Dermis blood vessel endothelial cell (primary cell): ENCODE measurements around the gene CDK15. TPM values are rescaled to one million over a fixed set of nuclear protein-coding genes. Genes with fewer than 3 reads are reported as not detected.

Experiments used
- DNase-seq: peaks from one replicate; pipeline ENCODE4 v3.0.0; 2010
- total RNA-seq: library from RNA; depleted of rRNA; stranded (reverse); fragments of >200 nt; gene quantifications from 2 replicates; pipeline ENCODE4 v1.2.3, GENCODE V29; 2014

CDK15 gene
- total RNA-seq, 1 donor from 2014 or later = not detected

DNA sequence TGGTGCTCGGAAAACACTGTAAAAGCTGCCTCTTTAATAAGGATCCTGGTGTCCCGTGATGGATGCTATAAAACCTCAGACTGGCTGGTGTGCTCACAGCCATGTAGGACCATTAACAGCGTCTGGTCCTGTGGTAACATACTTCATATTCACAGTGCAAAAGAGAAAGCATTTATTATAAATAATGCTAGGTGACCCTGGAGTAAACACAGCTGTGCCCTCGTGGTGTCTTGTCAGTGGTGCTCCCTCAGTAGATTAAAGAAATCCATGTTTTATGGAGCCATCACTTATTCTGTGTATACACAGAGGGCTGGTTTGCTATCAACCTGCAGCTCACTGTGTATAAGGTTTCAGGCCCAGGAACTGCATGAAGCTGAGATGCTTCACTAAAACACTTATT, 106.9 kb downstream of the CDK15 start:
- no peak for DNase-seq

GRCh38 chr2:201915446-201915845, 109.1 kb downstream of the CDK15 start:
- DNase-seq = no peak

GRCh38 chr2:201916565-201916964, 110.2 kb downstream of the CDK15 start:
- DNase-seq = no peak

DNA sequence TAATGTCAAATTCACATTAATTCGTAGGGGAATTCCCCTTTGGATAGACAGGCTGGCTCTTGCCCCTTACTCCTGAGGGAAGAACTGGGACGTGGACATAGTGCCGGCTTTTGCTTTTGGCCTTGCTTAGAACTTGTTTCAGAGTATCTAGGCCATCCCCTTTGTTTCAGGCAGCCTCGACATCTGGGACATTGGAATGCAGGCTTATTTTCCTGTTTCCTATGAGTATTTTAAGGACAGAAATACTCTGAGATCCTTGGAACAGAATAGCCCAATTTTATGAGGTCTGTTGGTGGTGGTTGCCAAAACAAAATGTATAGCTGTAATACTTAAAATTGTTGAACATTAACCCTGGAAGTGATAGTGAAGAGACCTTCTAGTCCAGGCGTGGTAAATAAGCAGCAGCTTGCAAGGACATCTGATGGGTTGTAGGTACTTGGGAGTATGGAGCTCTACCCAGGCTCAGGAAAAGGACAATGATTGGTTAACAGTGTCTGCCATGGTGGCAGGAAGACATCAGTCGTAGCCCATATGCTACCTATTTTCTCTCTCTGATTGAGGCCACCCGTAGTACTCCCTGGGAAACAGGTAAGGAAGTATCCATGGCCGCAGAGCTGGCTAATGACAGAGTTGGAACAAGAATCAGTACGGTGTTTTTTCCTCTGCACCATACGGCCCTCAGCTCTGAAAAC, 112.4 kb downstream of the CDK15 start:
- peak; percentile 8 for DNase-seq

DNA sequence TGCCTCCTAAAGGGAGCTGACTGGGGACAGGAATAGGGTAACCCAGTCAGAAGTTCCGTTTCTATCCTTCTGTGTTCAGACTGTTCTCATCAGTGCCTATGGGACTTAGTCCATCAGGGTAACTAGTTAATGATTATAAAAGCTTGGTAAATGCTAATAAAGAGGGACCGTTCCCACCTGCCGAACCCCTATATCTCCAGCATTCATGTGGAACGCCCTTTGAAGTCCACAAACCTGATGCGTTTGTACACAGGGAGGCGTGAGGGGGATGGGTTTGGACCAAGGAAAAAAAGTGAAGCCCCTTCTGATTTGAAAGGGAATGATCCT, 112.9 kb downstream of the CDK15 start:
- DNase-seq = no peak

GRCh38 chr2:201923436-201924328, 117.3 kb downstream of the CDK15 start:
- DNase-seq = no peak

DNA sequence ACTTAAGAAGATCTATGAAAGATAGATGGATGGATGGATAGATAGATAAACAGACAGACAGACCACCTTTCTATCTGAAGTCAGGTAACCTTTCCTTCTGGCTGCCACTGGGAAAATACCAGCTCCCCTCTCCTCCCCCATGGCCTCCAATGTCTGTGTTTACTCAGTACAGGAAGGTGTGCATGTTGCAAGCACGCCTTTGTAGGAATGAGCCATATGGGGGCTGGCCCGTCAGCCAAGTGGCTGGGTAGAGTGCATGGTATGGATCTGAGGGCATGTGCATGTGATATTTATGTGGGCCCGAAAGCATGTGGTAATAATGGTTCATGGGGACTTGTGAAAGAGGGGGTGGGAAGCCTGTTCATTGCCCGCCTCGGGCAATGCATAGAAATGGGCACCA, 118.1 kb downstream of the CDK15 start:
- no peak for DNase-seq

GRCh38 chr2:201925056-201925455, 118.7 kb downstream of the CDK15 start:
- no peak for DNase-seq

- DNase-seq = no peak
Observed at GRCh38 chr2:201926067-201926466, 119.7 kb downstream of the CDK15 start.

DNA sequence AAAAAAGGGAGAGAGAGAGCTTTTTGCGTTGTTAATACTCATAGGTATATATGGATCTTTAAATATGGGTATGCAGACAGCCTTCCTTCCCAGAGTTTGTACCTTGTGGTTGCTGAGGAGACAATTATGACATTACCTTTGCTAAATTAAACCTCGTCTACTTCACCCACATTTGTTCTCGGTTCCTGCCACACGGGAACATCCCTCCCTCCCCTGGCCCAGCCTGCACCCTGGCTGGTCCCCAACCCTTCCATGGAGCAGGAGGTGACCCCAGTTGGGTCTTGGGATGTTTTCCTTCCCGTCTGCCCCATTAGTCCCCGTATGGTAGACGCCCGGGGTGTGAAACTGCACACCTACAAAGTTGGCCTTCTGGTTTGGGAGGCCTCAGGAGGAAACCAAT, 122.0 kb downstream of the CDK15 start:
- DNase-seq = no peak

GRCh38 chr2:201929281-201930026, 123.1 kb downstream of the CDK15 start:
- DNase-seq = no peak

GRCh38 chr2:201930043-201930442, 123.7 kb downstream of the CDK15 start:
- DNase-seq = no peak

DNA sequence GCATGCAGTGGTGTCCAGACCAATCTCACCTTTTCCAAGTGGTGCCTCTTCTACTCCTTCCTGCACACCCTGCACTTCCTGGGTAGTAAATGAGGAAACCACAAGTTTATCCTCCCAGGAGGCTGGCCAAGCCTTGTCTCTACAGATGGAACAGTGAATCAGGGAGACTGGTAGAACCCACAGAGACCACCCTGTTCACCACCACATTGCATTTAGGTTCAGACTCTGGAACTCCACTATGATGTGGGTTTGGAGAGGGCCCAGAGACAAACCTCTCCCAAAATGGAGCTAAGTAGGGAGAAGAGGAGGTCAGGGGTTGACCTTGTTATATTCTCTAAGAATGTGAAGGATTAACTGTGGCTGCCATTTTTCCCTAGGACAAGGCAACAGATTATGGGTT, 124.5 kb downstream of the CDK15 start:
- DNase-seq = no peak

GRCh38 chr2:201931475-201931874, 125.1 kb downstream of the CDK15 start:
- no peak for DNase-seq

- no peak for DNase-seq
Observed at GRCh38 chr2:201931951-201932350, 125.6 kb downstream of the CDK15 start.

DNA sequence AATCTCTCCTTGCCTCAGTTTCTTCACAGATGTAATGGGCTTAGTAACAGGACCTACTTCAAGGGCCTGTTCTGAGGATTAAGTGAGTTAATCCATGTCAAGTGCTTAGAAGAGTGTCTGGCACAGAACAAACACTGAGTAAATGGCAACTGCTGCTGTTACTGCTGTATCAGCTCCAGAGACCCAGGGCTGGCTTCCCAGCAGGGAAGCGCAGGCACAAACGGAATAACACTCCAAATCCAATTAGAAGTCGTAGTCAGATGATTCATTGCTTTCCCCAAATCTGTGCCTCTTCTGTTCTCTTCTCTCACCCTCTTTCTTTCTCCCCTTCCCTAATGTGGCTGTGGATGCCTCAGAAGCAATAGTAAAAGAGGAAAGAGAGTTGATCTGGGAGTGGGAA, 126.2 kb downstream of the CDK15 start:
- DNase-seq = no peak

- DNase-seq = no peak
Observed at GRCh38 chr2:201933792-201934237, 127.5 kb downstream of the CDK15 start.

- DNase-seq = no peak
Observed at GRCh38 chr2:201936817-201937216, 130.5 kb downstream of the CDK15 start.

- DNase-seq = no peak
Observed at GRCh38 chr2:201937343-201937742, 131.0 kb downstream of the CDK15 start.

GRCh38 chr2:201938156-201938775, 131.9 kb downstream of the CDK15 start:
- DNase-seq = no peak

GRCh38 chr2:201938781-201939180, 132.4 kb downstream of the CDK15 start:
- no peak for DNase-seq

DNA sequence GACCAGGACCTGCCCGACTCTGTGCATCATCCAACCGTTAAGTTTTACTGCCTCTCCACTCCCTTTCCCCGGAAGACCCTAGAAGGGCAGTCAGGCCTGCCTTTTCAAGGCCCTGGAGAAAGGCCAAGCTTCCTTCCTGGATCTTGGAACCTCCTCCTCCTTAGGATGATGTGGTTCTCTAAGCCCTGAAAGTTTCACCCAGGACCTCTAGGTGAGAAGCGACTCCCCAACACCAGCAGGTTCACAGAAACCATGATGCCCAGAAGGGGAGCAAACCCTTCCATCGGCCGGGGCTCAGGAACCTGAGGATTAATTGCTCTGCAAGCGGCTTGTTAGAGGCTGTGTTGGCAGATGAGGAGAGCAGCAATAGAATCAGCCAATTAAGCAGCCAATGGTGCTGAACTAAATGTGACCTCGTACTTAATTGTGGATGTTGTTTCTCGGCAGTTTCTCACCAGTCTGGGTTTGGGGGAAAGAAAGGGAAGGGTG, 133.2 kb downstream of the CDK15 start:
- no peak for DNase-seq

- no peak for DNase-seq
Observed at GRCh38 chr2:201942531-201942930, 136.2 kb downstream of the CDK15 start.
